Stomach (tissue), 4 donors: ENCODE data around the gene ZNF518B.

Source experiments
- POLR2AphosphoS5 ChIP-seq, 3 donors: sonication (generic); formaldehyde crosslinking; IDR thresholded peaks; one replicate each; pipeline ENCODE4 v1.6.1; 2016; ENCODE audit warnings: antibody characterized with exemption in 3 of 3
- TF ChIP-seq, protein P1 (sequence below), 7 experiments: fragments of 450-650 bp in 4 of 7; fragments of 200-600 bp in 3 of 7; sonication (generic) in 3 of 7; IDR thresholded peaks; one replicate each; pipeline ENCODE4 v1.5.1; 2016 to 2019; ENCODE audit warnings: antibody characterized with exemption in 7 of 7, control low read depth in 2 of 7, mild to moderate bottlenecking in 1 of 7

DNA sequence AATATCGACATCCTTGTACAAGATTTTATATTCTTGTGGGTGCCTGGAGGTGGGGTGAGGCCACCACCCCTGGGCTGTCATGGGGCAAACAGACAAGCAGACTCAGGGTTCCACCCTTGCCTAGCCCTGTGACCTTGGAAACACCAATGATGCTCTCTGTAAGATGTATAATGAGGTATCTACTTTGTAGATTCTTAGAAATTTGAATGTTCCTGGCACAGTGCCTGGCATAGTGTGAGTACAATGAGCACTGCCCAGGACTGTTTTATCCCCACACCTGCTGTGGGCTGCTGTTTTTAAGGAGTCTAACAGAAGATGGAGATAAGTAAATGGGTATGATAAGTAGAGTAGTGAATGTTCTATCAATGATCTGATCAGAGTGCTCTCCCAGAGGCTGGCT is 3.1 kb downstream of the ZNF518B start:
- TF ChIP-seq, protein P1, sequence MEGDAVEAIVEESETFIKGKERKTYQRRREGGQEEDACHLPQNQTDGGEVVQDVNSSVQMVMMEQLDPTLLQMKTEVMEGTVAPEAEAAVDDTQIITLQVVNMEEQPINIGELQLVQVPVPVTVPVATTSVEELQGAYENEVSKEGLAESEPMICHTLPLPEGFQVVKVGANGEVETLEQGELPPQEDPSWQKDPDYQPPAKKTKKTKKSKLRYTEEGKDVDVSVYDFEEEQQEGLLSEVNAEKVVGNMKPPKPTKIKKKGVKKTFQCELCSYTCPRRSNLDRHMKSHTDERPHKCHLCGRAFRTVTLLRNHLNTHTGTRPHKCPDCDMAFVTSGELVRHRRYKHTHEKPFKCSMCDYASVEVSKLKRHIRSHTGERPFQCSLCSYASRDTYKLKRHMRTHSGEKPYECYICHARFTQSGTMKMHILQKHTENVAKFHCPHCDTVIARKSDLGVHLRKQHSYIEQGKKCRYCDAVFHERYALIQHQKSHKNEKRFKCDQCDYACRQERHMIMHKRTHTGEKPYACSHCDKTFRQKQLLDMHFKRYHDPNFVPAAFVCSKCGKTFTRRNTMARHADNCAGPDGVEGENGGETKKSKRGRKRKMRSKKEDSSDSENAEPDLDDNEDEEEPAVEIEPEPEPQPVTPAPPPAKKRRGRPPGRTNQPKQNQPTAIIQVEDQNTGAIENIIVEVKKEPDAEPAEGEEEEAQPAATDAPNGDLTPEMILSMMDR (IDR thresholded peaks at IDR 0.05) = no peak
- no peak for TF ChIP-seq POLR2AphosphoS5 (IDR thresholded peaks at IDR 0.05)
